HG02938 (cell line): ENCODE results near the gene DGLUCY.

ENCODE experiments used
- ATAC-seq: cut with Tn5 transposase; IDR thresholded peaks from one replicate; pipeline ENCODE4 v1.9.1; 2021; ENCODE audit warnings: mild to moderate bottlenecking, moderate library complexity; ENCODE audit not compliant: unreplicated experiment

Gene DGLUCY

DNA sequence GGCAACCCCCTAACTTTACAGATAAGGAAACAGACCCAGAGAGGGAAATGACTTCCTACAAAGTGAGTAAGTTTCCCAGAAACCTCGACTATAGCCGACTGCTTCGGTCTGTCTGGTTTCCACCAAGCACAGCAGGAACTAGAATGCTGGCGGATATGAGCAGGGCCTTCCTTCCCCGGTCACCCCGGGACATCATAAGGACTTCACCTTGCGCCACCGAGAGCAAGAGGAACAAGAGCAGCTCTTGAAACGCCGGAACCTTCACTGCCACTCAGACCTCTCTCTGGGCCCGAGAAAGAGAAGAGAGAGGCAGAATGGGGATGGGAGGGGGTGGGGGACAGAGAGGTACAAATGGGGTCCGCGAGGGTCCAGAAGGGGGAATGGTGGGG is 160.0 kb downstream of the DGLUCY start:
- no peak for ATAC-seq

GRCh38 chr14:91274796-91275195 is 160.9 kb downstream of the DGLUCY start:
- ATAC-seq = no peak
